HepG2 (cell line): ENCODE data around the gene PPCDC. TPM values are rescaled to one million over a fixed set of nuclear protein-coding genes. Genes with fewer than 3 reads are reported as not detected.

Source experiments
- EED ChIP-seq: sonication (generic); formaldehyde crosslinking; IDR thresholded peaks from 2 replicates; pipeline ENCODE4 v1.5.0; 2020; ENCODE audit warnings: mild to moderate bottlenecking, missing genetic modification reagents
- ELF4 ChIP-seq: sonication (generic); formaldehyde crosslinking; IDR thresholded peaks from 2 replicates; pipeline ENCODE4 v1.5.0; 2020; ENCODE audit warnings: missing genetic modification reagents, mild to moderate bottlenecking, moderate library complexity, borderline replicate concordance
- FOSL2 ChIP-seq: sonication (generic); formaldehyde crosslinking; IDR thresholded peaks from 2 replicates; pipeline ENCODE4 v1.4.0; 2020; ENCODE audit warnings: missing genetic modification reagents
- FOXP1 ChIP-seq, 2 experiments: fragments of 450-650 bp in 1 of 2; IDR thresholded peaks; 2 replicates each; pipeline ENCODE4 v1.6.1; 2017 to 2018; ENCODE audit warnings: antibody characterized with exemption in 1 of 2
- HOXA7 ChIP-seq: sonication (generic); formaldehyde crosslinking; IDR thresholded peaks from 2 replicates; pipeline ENCODE4 v1.8.1; 2022; ENCODE audit warnings: mild to moderate bottlenecking, missing genetic modification reagents, moderate library complexity
- KLF6 ChIP-seq: IDR thresholded peaks from 2 replicates; pipeline ENCODE4 v1.8.0; 2016; ENCODE audit warnings: missing biosample characterization, missing genetic modification reagents
- MAF1 ChIP-seq: sonication (generic); formaldehyde crosslinking; IDR thresholded peaks from 2 replicates; pipeline ENCODE4 v1.5.0; 2020; ENCODE audit warnings: missing genetic modification reagents, borderline replicate concordance
- MAZ ChIP-seq, 2 experiments: sonication (generic) in 1 of 2; formaldehyde crosslinking in 1 of 2; IDR thresholded peaks; 2 replicates each; pipeline versions ENCODE4 v1.5.0 to v1.6.1; 2012 to 2020; ENCODE audit warnings: low read depth in 2 of 2, mild to moderate bottlenecking in 2 of 2, borderline replicate concordance in 1 of 2, improper control_type of control experiment in 1 of 2, low read length in 1 of 2, missing genetic modification reagents in 1 of 2, moderate library complexity in 1 of 2
- RARA ChIP-seq: IDR thresholded peaks from 2 replicates; pipeline ENCODE4 v1.6.1; 2016; ENCODE audit warnings: missing genetic modification reagents, missing compliant biosample characterization
- RBFOX2 ChIP-seq: fragments of 200-400 bp; formaldehyde crosslinking; IDR thresholded peaks from 2 replicates; pipeline ENCODE4 v1.6.1; 2017; ENCODE audit warnings: low read depth, mild to moderate bottlenecking, low read length
- ZIK1 ChIP-seq: sonication (generic); formaldehyde crosslinking; IDR thresholded peaks from 2 replicates; pipeline ENCODE4 v1.5.0; 2020; ENCODE audit warnings: mild to moderate bottlenecking, low read depth, missing genetic modification reagents, borderline replicate concordance
- ZNF33A ChIP-seq: sonication (generic); formaldehyde crosslinking; IDR thresholded peaks from 2 replicates; pipeline ENCODE4 v1.5.1; 2020; ENCODE audit warnings: missing genetic modification reagents, mild to moderate bottlenecking, moderate library complexity, borderline replicate concordance
- ZNF350 ChIP-seq: sonication (generic); formaldehyde crosslinking; IDR thresholded peaks from 2 replicates; pipeline ENCODE4 v1.4.0; 2020; ENCODE audit warnings: mild to moderate bottlenecking, low read depth, missing genetic modification reagents, borderline replicate concordance
- ZNF512B ChIP-seq: sonication (generic); formaldehyde crosslinking; IDR thresholded peaks from 2 replicates; pipeline ENCODE4 v1.5.1; 2020; ENCODE audit warnings: missing genetic modification reagents, mild to moderate bottlenecking, borderline replicate concordance
- ZNF563 ChIP-seq: sonication (generic); formaldehyde crosslinking; IDR thresholded peaks from 2 replicates; pipeline ENCODE4 v1.8.0; 2022; ENCODE audit warnings: mild to moderate bottlenecking, moderate library complexity, missing genetic modification reagents
- ZNF772 ChIP-seq: sonication (generic); formaldehyde crosslinking; IDR thresholded peaks from 2 replicates; pipeline ENCODE4 v1.5.0; 2020; ENCODE audit warnings: mild to moderate bottlenecking, missing genetic modification reagents
- ZSCAN12 ChIP-seq: sonication (generic); formaldehyde crosslinking; IDR thresholded peaks from 2 replicates; pipeline ENCODE4 v1.9.0; 2021; ENCODE audit warnings: mild to moderate bottlenecking, missing genetic modification reagents
- polyA plus RNA-seq, 8 experiments: library from polyadenylated mRNA; depleted of rRNA in 3 of 8; stranded (reverse) in 7 of 8; unstranded in 1 of 8; fragments of >200 nt; fragmentation: Illumina TruSeq in 4 of 8; extraction: Trizol in 4 of 8; gene quantifications; 2 replicates each; pipeline versions ENCODE4 v1.2.1 to v1.2.3, GENCODE V29; 2011 to 2016; ENCODE audit warnings: low read depth in 4 of 8, missing spikeins in 1 of 8, mixed read lengths in 1 of 8; ENCODE audit not compliant: insufficient read depth in 1 of 8
- total RNA-seq, 5 experiments: library from RNA; depleted of rRNA; stranded (reverse); fragments of >200 nt; fragmentation: Illumina TruSeq; extraction: Trizol; gene quantifications; 2 replicates each; pipeline ENCODE4 v1.2.3, GENCODE V29; 2016; ENCODE audit warnings: low read depth in 1 of 5
- TF ChIP-seq, protein P1 (sequence below): sonication (generic); formaldehyde crosslinking; IDR thresholded peaks from 2 replicates; pipeline ENCODE4 v1.4.0; 2020; ENCODE audit warnings: missing genetic modification reagents
- TF ChIP-seq, protein P2 (sequence below): sonication (generic); formaldehyde crosslinking; IDR thresholded peaks from 2 replicates; pipeline ENCODE4 v1.4.0; 2020; ENCODE audit warnings: missing genetic modification reagents
- TF ChIP-seq, protein P3 (sequence below): sonication (generic); formaldehyde crosslinking; IDR thresholded peaks from 2 replicates; pipeline ENCODE4 v1.5.0; 2020; ENCODE audit warnings: missing genetic modification reagents

The PPCDC gene
- total and polyA plus RNA-seq, 2 of the 13 experiments (the other 11 are each of a cell fraction or from before 2014, with no cell fraction given): 12.3 to 12.8 TPM

DNA sequence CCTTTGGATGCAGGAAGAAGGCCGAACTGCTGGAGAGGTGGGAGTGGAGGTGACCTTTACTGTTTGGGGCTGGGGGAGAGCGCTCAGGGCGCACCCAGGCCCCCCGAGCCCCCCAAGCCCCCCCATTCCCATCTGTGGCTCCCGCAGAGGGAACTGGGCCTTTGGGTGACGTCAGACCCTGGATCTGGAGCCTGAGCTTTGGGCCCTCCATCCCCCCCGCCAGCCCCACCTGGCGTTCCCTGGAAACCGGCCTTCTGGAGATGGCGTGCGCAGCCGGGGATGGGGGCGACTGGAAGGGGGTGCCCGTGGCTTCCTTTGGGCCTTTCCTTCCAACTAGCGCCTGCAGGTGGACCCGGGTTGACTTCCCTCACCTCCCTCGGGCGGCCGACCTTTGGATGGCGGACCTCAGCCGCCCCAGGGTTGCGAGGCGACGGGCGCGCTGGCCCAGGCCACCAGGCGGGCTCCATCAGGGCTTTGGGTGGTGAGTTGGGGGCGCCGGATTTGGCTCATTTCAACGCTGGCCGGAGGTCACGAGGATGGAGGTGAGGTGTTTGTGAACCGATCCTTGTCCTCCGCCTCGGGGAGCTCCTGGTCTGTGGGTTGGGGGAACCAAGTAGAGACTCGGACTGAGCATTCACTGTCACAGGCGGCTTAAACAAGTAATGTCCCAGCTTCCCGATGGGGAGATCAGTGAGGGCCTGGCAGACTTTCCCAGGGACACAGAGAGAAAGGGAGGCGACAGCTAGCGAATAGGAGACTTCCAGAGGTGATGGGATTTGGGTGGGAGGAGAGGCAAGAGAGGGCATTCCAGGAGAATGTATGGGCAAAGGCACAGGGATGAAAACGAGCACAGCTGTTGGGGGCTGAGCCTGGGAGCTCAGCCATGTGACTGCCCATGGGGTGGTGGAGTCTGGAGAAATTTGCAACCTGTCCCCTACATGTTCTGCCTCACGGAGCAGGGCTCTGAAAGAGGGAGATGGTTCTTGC lies 27.3 kb upstream of the PPCDC start (continued):
- no peak for TF ChIP-seq ZNF563 (CRISPR knock-in tag)
- TF ChIP-seq ZNF33A (CRISPR knock-in tag): no peak
- TF ChIP-seq ZNF350 (CRISPR knock-in tag): no peak
- TF ChIP-seq MAZ (IDR thresholded peaks at IDR 0.05; ENCODE audit: borderline replicate concordance, low read depth, low read length): no peak
- TF ChIP-seq MAZ (CRISPR knock-in tag; IDR thresholded peaks at IDR 0.05; ENCODE audit: low read depth): no peak
- 0 out of 2 replicates have a peak, but pooled peaks have one; percentile 8 for TF ChIP-seq ELF4 (CRISPR knock-in tag)
- no peak for TF ChIP-seq EED (CRISPR knock-in tag)
- TF ChIP-seq, protein P1, sequence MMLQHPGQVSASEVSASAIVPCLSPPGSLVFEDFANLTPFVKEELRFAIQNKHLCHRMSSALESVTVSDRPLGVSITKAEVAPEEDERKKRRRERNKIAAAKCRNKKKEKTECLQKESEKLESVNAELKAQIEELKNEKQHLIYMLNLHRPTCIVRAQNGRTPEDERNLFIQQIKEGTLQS: no peak
- TF ChIP-seq, protein P2, sequence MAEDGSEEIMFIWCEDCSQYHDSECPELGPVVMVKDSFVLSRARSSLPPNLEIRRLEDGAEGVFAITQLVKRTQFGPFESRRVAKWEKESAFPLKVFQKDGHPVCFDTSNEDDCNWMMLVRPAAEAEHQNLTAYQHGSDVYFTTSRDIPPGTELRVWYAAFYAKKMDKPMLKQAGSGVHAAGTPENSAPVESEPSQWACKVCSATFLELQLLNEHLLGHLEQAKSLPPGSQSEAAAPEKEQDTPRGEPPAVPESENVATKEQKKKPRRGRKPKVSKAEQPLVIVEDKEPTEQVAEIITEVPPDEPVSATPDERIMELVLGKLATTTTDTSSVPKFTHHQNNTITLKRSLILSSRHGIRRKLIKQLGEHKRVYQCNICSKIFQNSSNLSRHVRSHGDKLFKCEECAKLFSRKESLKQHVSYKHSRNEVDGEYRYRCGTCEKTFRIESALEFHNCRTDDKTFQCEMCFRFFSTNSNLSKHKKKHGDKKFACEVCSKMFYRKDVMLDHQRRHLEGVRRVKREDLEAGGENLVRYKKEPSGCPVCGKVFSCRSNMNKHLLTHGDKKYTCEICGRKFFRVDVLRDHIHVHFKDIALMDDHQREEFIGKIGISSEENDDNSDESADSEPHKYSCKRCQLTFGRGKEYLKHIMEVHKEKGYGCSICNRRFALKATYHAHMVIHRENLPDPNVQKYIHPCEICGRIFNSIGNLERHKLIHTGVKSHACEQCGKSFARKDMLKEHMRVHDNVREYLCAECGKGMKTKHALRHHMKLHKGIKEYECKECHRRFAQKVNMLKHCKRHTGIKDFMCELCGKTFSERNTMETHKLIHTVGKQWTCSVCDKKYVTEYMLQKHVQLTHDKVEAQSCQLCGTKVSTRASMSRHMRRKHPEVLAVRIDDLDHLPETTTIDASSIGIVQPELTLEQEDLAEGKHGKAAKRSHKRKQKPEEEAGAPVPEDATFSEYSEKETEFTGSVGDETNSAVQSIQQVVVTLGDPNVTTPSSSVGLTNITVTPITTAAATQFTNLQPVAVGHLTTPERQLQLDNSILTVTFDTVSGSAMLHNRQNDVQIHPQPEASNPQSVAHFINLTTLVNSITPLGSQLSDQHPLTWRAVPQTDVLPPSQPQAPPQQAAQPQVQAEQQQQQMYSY: no peak
- TF ChIP-seq RARA (CRISPR knock-in tag): no peak
- TF ChIP-seq, protein P3, sequence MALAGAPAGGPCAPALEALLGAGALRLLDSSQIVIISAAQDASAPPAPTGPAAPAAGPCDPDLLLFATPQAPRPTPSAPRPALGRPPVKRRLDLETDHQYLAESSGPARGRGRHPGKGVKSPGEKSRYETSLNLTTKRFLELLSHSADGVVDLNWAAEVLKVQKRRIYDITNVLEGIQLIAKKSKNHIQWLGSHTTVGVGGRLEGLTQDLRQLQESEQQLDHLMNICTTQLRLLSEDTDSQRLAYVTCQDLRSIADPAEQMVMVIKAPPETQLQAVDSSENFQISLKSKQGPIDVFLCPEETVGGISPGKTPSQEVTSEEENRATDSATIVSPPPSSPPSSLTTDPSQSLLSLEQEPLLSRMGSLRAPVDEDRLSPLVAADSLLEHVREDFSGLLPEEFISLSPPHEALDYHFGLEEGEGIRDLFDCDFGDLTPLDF (CRISPR knock-in tag): no peak
- TF ChIP-seq MAF1: no peak
- TF ChIP-seq ZNF512B: no peak
- no peak for TF ChIP-seq ZSCAN12 (CRISPR knock-in tag)
- peak; percentile 23; the same call in 1 of the 2 replicates for TF ChIP-seq RBFOX2
- TF ChIP-seq HOXA7 (CRISPR knock-in tag): no peak
- no peak for TF ChIP-seq ZNF772 (CRISPR knock-in tag)
- no peak for TF ChIP-seq FOXP1 (IDR thresholded peaks at IDR 0.05)
- no peak for TF ChIP-seq FOXP1 (CRISPR knock-in tag; IDR thresholded peaks at IDR 0.05)
- TF ChIP-seq KLF6 (CRISPR knock-in tag): no peak
- TF ChIP-seq FOSL2 (CRISPR knock-in tag): no peak
- TF ChIP-seq ZIK1: no peak
